HepG2 (cell line): ENCODE data around the gene COL4A3. TPM values are rescaled to one million over a fixed set of nuclear protein-coding genes. Genes with fewer than 3 reads are reported as not detected.

Experiments used
- ATAC-seq: fragments of 200-7000 bp; cut with Tn5 transposase; 3 replicates; pipeline ENCODE4 v1.9.1; 2020; ENCODE audit warnings: mild to moderate bottlenecking, moderate library complexity
- BruUV-seq: library from RNA; stranded (reverse); fragments of 400-500 nt; replicated peaks from 2 replicates; lab custom pipeline; 2021; lab: Mats Ljungman, UMichigan
- CTCF ChIA-PET: fragments of 300-600 bp; formaldehyde crosslinking; extraction: SDS; loops from one replicate; lab custom pipeline; 2021; ENCODE audit warnings: low total read pairs, inconsistent platforms, low intra/inter-chr PET ratio; lab: Yijun Ruan, JAX
- POLR2A ChIA-PET: fragments of 350-600 bp; sonication (Branson Sonifier 250); formaldehyde crosslinking; loops from one replicate; lab custom pipeline; 2020; ENCODE audit warnings: antibody characterized with exemption, inconsistent platforms; lab: Yijun Ruan, JAX
- DNase-seq: peaks from one replicate; pipeline ENCODE4 v3.0.0-alpha.2; 2015; ENCODE audit warnings: low spot score
- FAIRE-seq: peaks from 3 replicates; lab custom pipeline; 2011; peaks lifted over from hg19 to GRCh38; lab: Jason Lieb, UNC
- H2AFZ ChIP-seq: one replicate; pipeline ENCODE4 v1.6.1; 2011; ENCODE audit warnings: low read length, inconsistent platforms
- H3K27ac ChIP-seq: fragments of 300-600 bp; 3 replicates; pipeline ENCODE4 v1.8.0; 2011; ENCODE audit warnings: mixed run types, mild to moderate bottlenecking, mixed read lengths, low read length, inconsistent platforms; ENCODE audit not compliant: insufficient read depth; ENCODE audit errors: extremely low read length
- H3K27me3 ChIP-seq, 2 experiments: fragments of 200-600 bp in 1 of 2; 2 replicates in 1 of 2; 3 replicates in 1 of 2; pipeline versions ENCODE4 v1.6.0 to v1.8.0; 2011; ENCODE audit warnings: low read length in 2 of 2, mild to moderate bottlenecking in 2 of 2, moderate library complexity in 2 of 2, inconsistent platforms in 1 of 2; ENCODE audit not compliant: insufficient read depth in 2 of 2, control insufficient read depth in 1 of 2
- H3K36me3 ChIP-seq, 2 experiments: fragments of 200-600 bp in 1 of 2; replicated peaks in 1 of 2; 2 replicates in 1 of 2; 3 replicates in 1 of 2; pipeline versions ENCODE4 v1.5.1 to v1.8.0; 2011; ENCODE audit warnings: low read length in 2 of 2, inconsistent platforms in 1 of 2; ENCODE audit not compliant: insufficient read depth in 2 of 2, control insufficient read depth in 1 of 2
- H3K4me1 ChIP-seq: 2 replicates; pipeline ENCODE4 v1.5.1; 2012; ENCODE audit warnings: low read length, inconsistent platforms; ENCODE audit not compliant: insufficient read depth
- H3K4me2 ChIP-seq: 2 replicates; pipeline ENCODE4 v1.6.0; 2011; ENCODE audit warnings: low read depth, low read length, inconsistent platforms
- H3K4me3 ChIP-seq, 3 experiments: fragments of 200-600 bp in 1 of 3; sonication (generic), shearing (Covaris generic) in 1 of 3; replicated peaks in 1 of 3; 2 replicates each; pipeline ENCODE4 v1.5.1; 2011 to 2016; ENCODE audit warnings: low read length in 3 of 3, inconsistent platforms in 2 of 3, low read depth in 2 of 3, mild to moderate bottlenecking in 2 of 3, control low read depth in 1 of 3, mixed read lengths in 1 of 3; ENCODE audit not compliant: insufficient read depth in 1 of 3
- H3K79me2 ChIP-seq: one replicate; pipeline ENCODE4 v1.6.1; 2011; ENCODE audit warnings: low read length, inconsistent platforms; ENCODE audit not compliant: insufficient read depth
- H3K9ac ChIP-seq: 2 replicates; pipeline ENCODE4 v1.6.0; 2011; ENCODE audit warnings: mild to moderate bottlenecking, low read depth, low read length, inconsistent platforms; ENCODE audit not compliant: insufficient read depth
- H3K9me3 ChIP-seq: 2 replicates; pipeline ENCODE4 v1.5.1; 2012; ENCODE audit warnings: mild to moderate bottlenecking, low read length
- H4K20me1 ChIP-seq: 2 replicates; pipeline ENCODE4 v1.6.0; 2011; ENCODE audit warnings: inconsistent platforms, mild to moderate bottlenecking, low read length, moderate library complexity; ENCODE audit not compliant: insufficient read depth
- KLF16 ChIP-seq, 2 experiments: sonication (generic) in 1 of 2; formaldehyde crosslinking in 1 of 2; IDR thresholded peaks; 2 replicates each; pipeline versions ENCODE4 v1.6.1 to v1.8.0; 2016 to 2023; ENCODE audit warnings: missing genetic modification reagents in 2 of 2, missing compliant biosample characterization in 1 of 2
- NFKB2 ChIP-seq: sonication (generic); formaldehyde crosslinking; IDR thresholded peaks from 2 replicates; pipeline ENCODE4 v1.4.0; 2020; ENCODE audit warnings: missing genetic modification reagents, borderline replicate concordance
- RBM22 ChIP-seq: fragments of 200-400 bp; formaldehyde crosslinking; optimal IDR thresholded peaks from 2 replicates; pipeline ENCODE3; 2017; ENCODE audit warnings: mild to moderate bottlenecking, low read length, moderate library complexity
- SMARCC2 ChIP-seq: fragments of 450-650 bp; IDR thresholded peaks from 2 replicates; pipeline ENCODE4 v1.6.1; 2017; ENCODE audit warnings: antibody characterized with exemption, mild to moderate bottlenecking
- SMARCE1 ChIP-seq: fragments of 450-650 bp; IDR thresholded peaks from 2 replicates; pipeline ENCODE4 v1.6.1; 2017; ENCODE audit warnings: borderline replicate concordance
- ZFP1 ChIP-seq: IDR thresholded peaks from 2 replicates; pipeline ENCODE4 v1.6.1; 2016
- ZMYM3 ChIP-seq: sonication (generic); formaldehyde crosslinking; IDR thresholded peaks from 2 replicates; pipeline ENCODE4 v1.5.1; 2020; ENCODE audit warnings: mild to moderate bottlenecking, missing genetic modification reagents
- ZNF10 ChIP-seq: sonication (generic); formaldehyde crosslinking; IDR thresholded peaks from 2 replicates; pipeline ENCODE4 v1.4.0; 2020; ENCODE audit warnings: mild to moderate bottlenecking, low read depth, missing genetic modification reagents, borderline replicate concordance
- ZNF24 ChIP-seq: fragments of 450-650 bp; IDR thresholded peaks from 2 replicates; pipeline ENCODE4 v1.6.1; 2017; ENCODE audit warnings: antibody characterized with exemption, mild to moderate bottlenecking
- ZNF343 ChIP-seq: sonication (generic); formaldehyde crosslinking; IDR thresholded peaks from 2 replicates; pipeline ENCODE4 v1.4.0; 2020; ENCODE audit warnings: mild to moderate bottlenecking, missing genetic modification reagents
- ZNF678 ChIP-seq: sonication (generic); formaldehyde crosslinking; IDR thresholded peaks from 2 replicates; pipeline ENCODE4 v1.4.0; 2020; ENCODE audit warnings: mild to moderate bottlenecking, missing genetic modification reagents
- ZNF777 ChIP-seq: sonication (generic); formaldehyde crosslinking; IDR thresholded peaks from 2 replicates; pipeline ENCODE4 v1.4.0; 2020; ENCODE audit warnings: missing genetic modification reagents
- WGBS: methylation state at CpG from one replicate; pipeline ENCODE4 v1.1.6; 2017; ENCODE audit warnings: low lambda C conversion rate; 5-methylcytosine and 5-hydroxymethylcytosine counted together
- in situ Hi-C: cut with HindIII; loops from 2 replicates; pipeline ENCODE4 v1.10.0; 2017; ENCODE audit warnings: low pct_unique_long_range_greater_than_20kb; ENCODE audit not compliant: extremely low pct_ligation_motif_present
- intact Hi-C: fragments of 100-400 bp; cut with micrococcal nuclease; formaldehyde crosslinking; loops from one replicate; pipeline ENCODE4 v1.10.0; 2022; ENCODE audit not compliant: unreplicated experiment
- polyA plus RNA-seq, 8 experiments: library from polyadenylated mRNA; depleted of rRNA in 3 of 8; stranded (reverse) in 7 of 8; unstranded in 1 of 8; fragments of >200 nt; fragmentation: Illumina TruSeq in 4 of 8; extraction: Trizol in 4 of 8; gene quantifications; 2 replicates each; pipeline versions ENCODE4 v1.2.1 to v1.2.3, GENCODE V29; 2011 to 2016; ENCODE audit warnings: low read depth in 4 of 8, missing spikeins in 1 of 8, mixed read lengths in 1 of 8; ENCODE audit not compliant: insufficient read depth in 1 of 8
- total RNA-seq, 5 experiments: library from RNA; depleted of rRNA; stranded (reverse); fragments of >200 nt; fragmentation: Illumina TruSeq; extraction: Trizol; gene quantifications; 2 replicates each; pipeline ENCODE4 v1.2.3, GENCODE V29; 2016; ENCODE audit warnings: low read depth in 1 of 5
- TF ChIP-seq, protein P1 (sequence below): sonication (generic); formaldehyde crosslinking; IDR thresholded peaks from 2 replicates; pipeline ENCODE4 v1.4.0; 2020; ENCODE audit warnings: mild to moderate bottlenecking, missing genetic modification reagents
- TF ChIP-seq, protein P2 (sequence below): IDR thresholded peaks from 2 replicates; pipeline ENCODE4 v1.6.1; 2018; ENCODE audit warnings: missing genetic modification reagents, mild to moderate bottlenecking, missing compliant biosample characterization

COL4A3 gene
- total and polyA plus RNA-seq, 2 of the 13 experiments (the other 11 are each of a cell fraction or from before 2014, with no cell fraction given) = 0.02 TPM; not detected in 1

DNA sequence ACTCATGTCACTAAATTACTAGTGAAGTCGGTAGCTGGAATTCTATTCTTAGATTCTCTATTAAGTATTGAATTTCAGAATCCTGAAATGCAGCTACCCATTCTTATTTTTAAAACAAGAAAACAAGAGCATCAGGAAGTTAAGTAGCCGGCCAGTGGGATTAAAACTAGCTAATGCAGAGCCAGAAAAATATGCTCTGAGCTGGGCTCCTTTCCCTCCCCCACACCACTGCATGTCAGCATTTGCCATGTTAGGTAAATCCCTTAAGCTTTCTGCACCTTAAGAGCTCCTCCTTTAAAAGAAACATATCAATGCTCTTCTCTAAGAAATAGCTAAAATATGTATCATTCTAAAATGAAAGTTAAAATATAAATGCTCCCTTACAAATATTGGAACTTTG is 88.4 kb downstream of the COL4A3 start:
- Histone ChIP-seq H3K9ac (no peak overlapping the region), H3K4me3 (no peak overlapping the region), H3K27ac (no peak overlapping the region), H3K4me1 (no peaks in the 10 kb centered on the region), H3K9me3 (no peaks in the 10 kb centered on the region), H2AFZ (no peak overlapping the region), H3K79me2 (no peaks in the 10 kb centered on the region), H3K4me2 (no peak overlapping the region), H3K27me3 (no peaks in the 10 kb centered on the region), H4K20me1 (no peaks in the 10 kb centered on the region), H3K36me3 (no peaks in the 10 kb centered on the region)
- intact Hi-C loops (loop anchor here (5.0 kb wide), 1 partner anchor 1526 kb away; no protein-coding TSS in a partner anchor), in situ Hi-C loops (no loop called here)
- no peak for FAIRE-seq
- ChIA-PET POLR2A (no interaction called here), CTCF (no interaction called here)
- BruUV-seq = no TSS peak
- no peak for ATAC-seq
- 88% methylated on average over 2 of the region's 2 CpGs for WGBS
- no peak for DNase-seq
- TF ChIP-seq ZFP1 (CRISPR knock-in tag) = no peak
- TF ChIP-seq SMARCE1 = no peak
- no peak for TF ChIP-seq ZNF343 (CRISPR knock-in tag)
- TF ChIP-seq, protein P1, sequence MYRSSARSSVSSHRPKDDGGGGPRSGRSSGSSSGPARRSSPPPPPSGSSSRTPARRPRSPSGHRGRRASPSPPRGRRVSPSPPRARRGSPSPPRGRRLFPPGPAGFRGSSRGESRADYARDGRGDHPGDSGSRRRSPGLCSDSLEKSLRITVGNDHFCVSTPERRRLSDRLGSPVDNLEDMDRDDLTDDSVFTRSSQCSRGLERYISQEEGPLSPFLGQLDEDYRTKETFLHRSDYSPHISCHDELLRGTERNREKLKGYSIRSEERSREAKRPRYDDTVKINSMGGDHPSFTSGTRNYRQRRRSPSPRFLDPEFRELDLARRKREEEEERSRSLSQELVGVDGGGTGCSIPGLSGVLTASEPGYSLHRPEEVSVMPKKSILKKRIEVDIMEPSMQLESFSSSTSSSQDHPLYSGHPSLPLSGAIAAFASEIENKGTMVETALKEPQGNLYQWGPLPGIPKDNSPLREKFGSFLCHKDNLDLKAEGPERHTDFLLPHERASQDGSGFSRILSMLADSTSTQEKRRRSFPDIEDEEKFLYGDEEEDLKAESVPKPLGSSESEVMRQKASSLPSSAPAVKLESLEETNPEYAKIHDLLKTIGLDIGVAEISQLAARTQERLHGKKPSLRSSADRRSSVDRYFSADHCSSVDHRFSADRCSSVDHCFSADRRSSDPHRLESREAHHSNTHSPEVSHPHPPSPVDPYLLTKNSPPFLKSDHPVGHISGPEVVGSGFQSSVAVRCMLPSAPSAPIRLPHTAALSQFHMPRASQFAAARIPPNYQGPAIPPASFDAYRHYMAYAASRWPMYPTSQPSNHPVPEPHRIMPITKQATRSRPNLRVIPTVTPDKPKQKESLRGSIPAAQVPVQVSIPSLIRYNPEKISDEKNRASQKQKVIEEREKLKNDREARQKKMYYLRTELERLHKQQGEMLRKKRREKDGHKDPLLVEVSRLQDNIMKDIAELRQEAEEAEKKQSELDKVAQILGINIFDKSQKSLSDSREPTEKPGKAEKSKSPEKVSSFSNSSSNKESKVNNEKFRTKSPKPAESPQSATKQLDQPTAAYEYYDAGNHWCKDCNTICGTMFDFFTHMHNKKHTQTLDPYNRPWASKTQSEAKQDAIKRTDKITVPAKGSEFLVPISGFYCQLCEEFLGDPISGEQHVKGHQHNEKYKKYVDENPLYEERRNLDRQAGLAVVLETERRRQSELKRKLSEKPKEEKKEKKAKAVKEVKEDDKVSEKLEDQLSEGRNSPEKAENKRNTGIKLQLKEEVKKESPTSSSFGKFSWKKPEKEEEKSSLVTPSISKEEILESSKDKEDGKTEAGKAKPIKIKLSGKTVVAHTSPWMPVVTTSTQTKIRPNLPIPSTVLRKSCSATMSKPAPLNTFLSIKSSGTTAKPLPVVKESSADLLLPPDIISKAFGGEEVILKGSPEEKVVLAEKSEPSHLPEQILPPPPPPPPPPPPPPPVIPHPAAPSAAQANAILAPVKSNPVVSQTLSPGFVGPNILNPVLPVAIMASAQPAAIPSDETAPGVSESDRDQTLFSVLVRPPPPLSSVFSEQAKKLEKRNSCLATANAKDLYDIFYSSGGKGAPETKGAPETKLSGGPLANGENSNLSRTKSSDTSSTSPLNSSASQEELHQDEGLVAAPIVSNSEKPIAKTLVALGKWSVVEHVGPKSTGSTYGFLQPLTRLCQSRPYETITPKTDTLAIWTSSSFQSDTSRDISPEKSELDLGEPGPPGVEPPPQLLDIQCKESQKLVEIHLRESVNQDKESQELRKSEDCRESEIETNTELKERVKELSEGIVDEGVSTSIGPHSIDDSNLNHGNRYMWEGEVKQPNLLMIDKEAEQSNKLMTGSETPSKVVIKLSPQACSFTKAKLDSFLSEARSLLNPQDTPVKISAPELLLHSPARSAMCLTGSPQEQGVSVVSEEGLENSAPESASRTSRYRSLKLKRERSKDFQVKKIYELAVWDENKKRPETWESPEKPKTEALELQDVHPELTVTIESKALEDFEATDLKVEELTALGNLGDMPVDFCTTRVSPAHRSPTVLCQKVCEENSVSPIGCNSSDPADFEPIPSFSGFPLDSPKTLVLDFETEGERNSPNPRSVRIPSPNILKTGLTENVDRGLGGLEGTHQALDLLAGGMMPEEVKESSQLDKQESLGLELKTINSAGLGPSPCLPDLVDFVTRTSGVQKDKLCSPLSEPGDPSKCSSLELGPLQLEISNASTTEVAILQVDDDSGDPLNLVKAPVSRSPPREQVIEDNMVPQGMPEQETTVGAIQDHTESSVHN (CRISPR knock-in tag) = no peak
- TF ChIP-seq ZNF678 (CRISPR knock-in tag) = no peak
- TF ChIP-seq, protein P2, sequence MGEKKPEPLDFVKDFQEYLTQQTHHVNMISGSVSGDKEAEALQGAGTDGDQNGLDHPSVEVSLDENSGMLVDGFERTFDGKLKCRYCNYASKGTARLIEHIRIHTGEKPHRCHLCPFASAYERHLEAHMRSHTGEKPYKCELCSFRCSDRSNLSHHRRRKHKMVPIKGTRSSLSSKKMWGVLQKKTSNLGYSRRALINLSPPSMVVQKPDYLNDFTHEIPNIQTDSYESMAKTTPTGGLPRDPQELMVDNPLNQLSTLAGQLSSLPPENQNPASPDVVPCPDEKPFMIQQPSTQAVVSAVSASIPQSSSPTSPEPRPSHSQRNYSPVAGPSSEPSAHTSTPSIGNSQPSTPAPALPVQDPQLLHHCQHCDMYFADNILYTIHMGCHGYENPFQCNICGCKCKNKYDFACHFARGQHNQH (CRISPR knock-in tag) = no peak
- TF ChIP-seq NFKB2 = no peak
- TF ChIP-seq KLF16 (CRISPR knock-in tag; IDR thresholded peaks at IDR 0.05) = no peak
- TF ChIP-seq ZMYM3 (CRISPR knock-in tag) = no peak
- no peak for TF ChIP-seq ZNF10 (CRISPR knock-in tag)
- TF ChIP-seq ZNF24 = no peak
- TF ChIP-seq SMARCC2 = no peak
- TF ChIP-seq ZNF777 (CRISPR knock-in tag) = no peak
- TF ChIP-seq RBM22 = no peak
